ENCODE results near the gene OR51B2.

Gene OR51B2

GRCh38 chr11:5280582-5281102 is 43.5 kb downstream of the OR51B2 start:
- DNase-seq, result no peak

GRCh38 chr11:5279471-5280090 is 44.5 kb downstream of the OR51B2 start:
- no peak for DNase-seq

- DNase-seq, result no peak
Measured at GRCh38 chr11:5277807-5278382, 46.2 kb downstream of the OR51B2 start.

GRCh38 chr11:5276697-5277096 is 47.4 kb downstream of the OR51B2 start:
- no peak for DNase-seq

GRCh38 chr11:5275369-5276110 is 48.6 kb downstream of the OR51B2 start:
- DNase-seq, result no peak

GRCh38 chr11:5274395-5274794 is 49.7 kb downstream of the OR51B2 start:
- no peak for DNase-seq
